ENCODE data around the gene MRPL39.

MRPL39 gene

DNA sequence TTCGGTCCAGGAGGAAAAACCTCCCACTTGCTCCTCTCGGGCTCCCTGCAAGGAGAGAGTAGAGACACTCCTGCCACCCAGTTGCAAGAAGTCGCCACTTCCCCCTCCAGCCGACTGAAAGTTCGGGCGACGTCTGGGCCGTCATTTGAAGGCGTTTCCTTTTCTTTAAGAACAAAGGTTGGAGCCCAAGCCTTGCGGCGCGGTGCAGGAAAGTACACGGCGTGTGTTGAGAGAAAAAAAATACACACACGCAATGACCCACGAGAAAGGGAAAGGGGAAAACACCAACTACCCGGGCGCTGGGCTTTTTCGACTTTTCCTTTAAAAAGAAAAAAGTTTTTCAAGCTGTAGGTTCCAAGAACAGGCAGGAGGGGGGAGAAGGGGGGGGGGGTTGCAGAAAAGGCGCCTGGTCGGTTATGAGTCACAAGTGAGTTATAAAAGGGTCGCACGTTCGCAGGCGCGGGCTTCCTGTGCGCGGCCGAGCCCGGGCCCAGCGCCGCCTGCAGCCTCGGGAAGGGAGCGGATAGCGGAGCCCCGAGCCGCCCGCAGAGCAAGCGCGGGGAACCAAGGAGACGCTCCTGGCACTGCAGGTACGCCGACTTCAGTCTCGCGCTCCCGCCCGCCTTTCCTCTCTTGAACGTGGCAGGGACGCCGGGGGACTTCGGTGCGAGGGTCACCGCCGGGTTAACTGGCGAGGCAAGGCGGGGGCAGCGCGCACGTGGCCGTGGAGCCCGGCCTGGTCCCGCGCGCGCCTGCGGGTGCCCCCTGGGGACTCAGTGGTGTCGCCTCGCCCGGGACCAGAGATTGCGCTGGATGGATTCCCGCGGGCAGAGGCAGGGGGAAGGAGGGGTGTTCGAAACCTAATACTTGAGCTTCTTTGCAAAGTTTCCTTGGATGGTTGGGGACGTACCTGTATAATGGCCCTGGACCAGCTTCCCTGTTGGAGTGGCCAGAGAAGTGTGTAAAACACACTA, 45.3 kb downstream of the MRPL39 start:
- no peaks in the 10 kb centered on the region for H3K27me3 Mint-ChIP-seq
- H3K27ac Mint-ChIP-seq (ENCODE audit: low read depth) = peak overlapping the region; percentile 92
- H3K36me3 Mint-ChIP-seq (ENCODE audit: insufficient read depth) = peaks cover 13% of the 10 kb centered on the region
- no peaks in the 10 kb centered on the region for H3K9me3 Mint-ChIP-seq
- ATAC-seq (replicated peaks; ENCODE audit: extremely low read depth, poor library complexity, severe bottlenecking) (peak; percentile 52), DNase-seq (ENCODE audit: low spot score in 2 of 2) (peak; percentile 29 to 35)
- peaks cover 63% of the 10 kb centered on the region for H3K4me1 Mint-ChIP-seq
- peak overlapping the region; percentile 94 for H3K4me3 Mint-ChIP-seq

DNA sequence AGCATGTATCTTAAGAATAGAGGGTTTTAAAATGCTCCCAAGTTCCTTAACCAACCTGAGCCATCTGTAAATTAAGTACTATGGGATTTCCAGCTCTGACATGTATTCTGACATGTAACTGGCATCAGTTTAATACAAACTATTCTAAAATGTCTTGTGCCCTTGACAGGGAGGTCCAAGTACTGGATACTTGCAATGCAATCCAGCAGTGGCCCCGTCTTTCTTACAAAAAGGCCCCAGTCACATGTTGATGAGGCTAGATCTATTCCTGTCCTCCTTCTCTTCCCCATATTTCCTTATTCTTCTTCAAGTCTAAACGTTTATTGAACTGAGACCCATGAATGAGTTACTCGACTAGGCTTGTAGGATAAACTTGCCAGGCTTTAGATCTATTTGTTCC, 46.4 kb downstream of the MRPL39 start:
- ATAC-seq (replicated peaks; ENCODE audit: extremely low read depth, poor library complexity, severe bottlenecking) = no peak
- peak overlapping the region; percentile 94 for H3K4me3 Mint-ChIP-seq
- peak overlapping the region; percentile 92 for H3K27ac Mint-ChIP-seq (ENCODE audit: low read depth)
- DNase-seq (ENCODE audit: low spot score in 2 of 2) = no peak
- peaks cover 13% of the 10 kb centered on the region for H3K36me3 Mint-ChIP-seq (ENCODE audit: insufficient read depth)
- no peaks in the 10 kb centered on the region for H3K27me3 Mint-ChIP-seq
- no peaks in the 10 kb centered on the region for H3K9me3 Mint-ChIP-seq
- H3K4me1 Mint-ChIP-seq = peaks cover 55% of the 10 kb centered on the region

DNA sequence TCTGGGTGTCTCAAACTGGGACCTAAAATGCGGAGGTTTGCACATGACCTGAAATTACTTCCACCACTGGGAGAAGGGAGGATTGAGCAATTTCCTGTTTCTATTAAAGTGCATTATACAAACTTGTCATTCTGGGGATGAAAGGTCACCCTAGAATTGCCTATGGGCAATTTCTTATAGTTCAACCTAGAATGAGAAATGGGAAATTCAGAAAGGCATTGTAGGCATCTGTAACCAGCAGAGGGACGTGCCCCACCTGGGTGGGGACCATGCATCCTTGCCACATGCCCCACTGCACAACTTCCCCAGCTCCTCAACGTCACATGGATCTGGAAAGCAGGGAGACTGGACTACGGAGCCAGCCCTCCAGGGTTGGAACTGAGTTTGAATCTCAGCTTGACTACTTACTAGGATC, 47.0 kb downstream of the MRPL39 start:
- no peaks in the 10 kb centered on the region for H3K27me3 Mint-ChIP-seq
- peaks cover 13% of the 10 kb centered on the region for H3K36me3 Mint-ChIP-seq (ENCODE audit: insufficient read depth)
- no peaks in the 10 kb centered on the region for H3K9me3 Mint-ChIP-seq
- H3K27ac Mint-ChIP-seq (ENCODE audit: low read depth) = no peak overlapping the region
- H3K4me1 Mint-ChIP-seq = peaks cover 49% of the 10 kb centered on the region
- no peak for ATAC-seq (replicated peaks; ENCODE audit: extremely low read depth, poor library complexity, severe bottlenecking)
- DNase-seq (ENCODE audit: low spot score in 2 of 2) = no peak
- no peak overlapping the region for H3K4me3 Mint-ChIP-seq

DNA sequence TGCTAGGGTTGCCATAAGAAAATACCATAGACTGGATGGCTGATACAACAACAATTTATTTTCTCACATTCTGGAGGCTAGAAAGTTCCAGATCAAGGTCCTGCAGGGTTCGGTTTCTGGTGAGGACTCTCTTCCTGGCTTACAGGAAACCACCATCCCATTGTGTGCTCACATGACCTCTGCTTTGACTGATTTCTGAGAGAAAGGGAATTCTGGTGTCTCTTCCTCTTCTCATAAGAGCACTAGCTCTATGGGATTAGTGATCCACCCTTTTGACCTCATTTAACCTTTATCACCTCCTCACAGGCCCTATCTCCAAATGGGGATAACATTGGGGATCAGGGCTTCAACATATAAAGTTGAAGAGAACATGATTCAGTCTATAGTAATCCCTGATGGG, 47.5 kb downstream of the MRPL39 start:
- Mint-ChIP-seq H3K27ac (ENCODE audit: low read depth) (no peak overlapping the region), H3K4me3 (no peak overlapping the region)

DNA sequence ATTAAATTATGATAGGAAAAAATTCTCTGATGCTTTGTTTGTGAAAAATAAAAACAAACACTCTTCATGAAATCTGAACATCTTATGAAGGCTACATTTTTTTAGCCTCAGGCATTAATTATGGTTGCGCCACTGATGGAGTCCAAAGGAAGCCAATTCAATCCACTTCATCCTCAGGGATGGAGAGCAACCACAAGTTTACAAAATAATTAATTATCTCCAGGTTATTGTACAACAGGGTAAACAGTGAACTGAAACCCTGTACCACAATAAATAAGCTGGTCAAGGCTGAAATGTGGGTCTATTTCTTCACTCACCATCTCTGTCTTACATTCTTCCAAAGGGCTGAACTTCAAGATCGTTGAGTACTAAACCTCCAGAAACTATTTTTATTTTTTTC, 49.2 kb downstream of the MRPL39 start:
- peaks cover 9% of the 10 kb centered on the region for H3K36me3 Mint-ChIP-seq (ENCODE audit: insufficient read depth)
- H3K27me3 Mint-ChIP-seq = no peaks in the 10 kb centered on the region
- peaks cover 28% of the 10 kb centered on the region for H3K4me1 Mint-ChIP-seq
- H3K9me3 Mint-ChIP-seq = no peaks in the 10 kb centered on the region
- no peak overlapping the region for H3K27ac Mint-ChIP-seq (ENCODE audit: low read depth)
- no peak for ATAC-seq (replicated peaks; ENCODE audit: extremely low read depth, poor library complexity, severe bottlenecking)
- DNase-seq (ENCODE audit: low spot score in 2 of 2) = no peak
- H3K4me3 Mint-ChIP-seq = no peak overlapping the region

More for the DNA sequence above, 47.5 kb downstream of the MRPL39 start:
- DNase-seq (ENCODE audit: low spot score in 2 of 2) = no peak
- Mint-ChIP-seq H3K4me1 (peaks cover 44% of the 10 kb centered on the region), H3K9me3 (no peaks in the 10 kb centered on the region), H3K36me3 (ENCODE audit: insufficient read depth) (peaks cover 13% of the 10 kb centered on the region), H3K27me3 (no peaks in the 10 kb centered on the region)
- ATAC-seq (replicated peaks; ENCODE audit: extremely low read depth, poor library complexity, severe bottlenecking) = no peak

DNA sequence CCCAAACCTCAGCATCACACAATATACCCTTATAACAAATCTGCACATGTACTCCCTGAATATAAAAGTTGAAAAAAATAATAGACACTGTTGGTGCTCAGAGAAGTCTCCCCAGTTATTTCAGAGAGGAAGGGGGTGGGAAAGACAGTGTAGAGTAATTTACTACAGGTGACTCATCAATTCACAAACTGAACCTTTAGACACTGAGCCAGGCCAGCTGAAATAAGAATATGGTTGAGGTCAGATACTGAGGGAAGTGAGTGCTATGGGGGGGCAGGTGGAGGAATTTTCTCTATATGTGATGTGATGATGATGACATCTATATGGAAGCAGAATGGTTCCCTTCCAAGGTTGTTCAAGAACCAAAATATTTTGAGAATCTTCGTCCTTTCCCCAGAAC, 50.1 kb downstream of the MRPL39 start:
- H3K4me3 Mint-ChIP-seq = no peak overlapping the region
- no peak for ATAC-seq (replicated peaks; ENCODE audit: extremely low read depth, poor library complexity, severe bottlenecking)
- DNase-seq (ENCODE audit: low spot score in 2 of 2) = no peak
- H3K27ac Mint-ChIP-seq (ENCODE audit: low read depth) = no peak overlapping the region
- no peaks in the 10 kb centered on the region for H3K27me3 Mint-ChIP-seq
- peaks cover 22% of the 10 kb centered on the region for H3K4me1 Mint-ChIP-seq
- no peaks in the 10 kb centered on the region for H3K9me3 Mint-ChIP-seq
- peaks cover 8% of the 10 kb centered on the region for H3K36me3 Mint-ChIP-seq (ENCODE audit: insufficient read depth)

DNA sequence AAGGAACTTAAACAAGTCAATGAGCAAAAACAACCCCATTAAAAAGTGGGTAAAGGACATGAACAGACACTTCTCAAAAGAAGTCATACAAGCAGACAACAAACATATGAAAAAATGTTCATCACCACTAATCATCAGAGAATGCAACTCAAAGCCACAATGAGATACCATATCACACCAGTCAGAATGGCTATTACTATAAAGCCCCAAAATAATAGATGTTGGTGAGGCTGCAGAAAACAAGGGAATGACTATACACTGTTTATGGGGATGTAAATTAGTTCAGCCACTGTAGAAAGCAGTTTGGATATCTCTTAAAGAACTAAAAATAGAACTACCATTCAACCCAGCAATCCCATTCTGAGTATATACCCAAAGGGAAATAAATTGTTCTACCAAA, 51.2 kb downstream of the MRPL39 start:
- H3K4me1 Mint-ChIP-seq = peaks cover 13% of the 10 kb centered on the region
- DNase-seq (ENCODE audit: low spot score in 2 of 2) (no peak), ATAC-seq (replicated peaks; ENCODE audit: extremely low read depth, poor library complexity, severe bottlenecking) (no peak)
- peaks cover 3% of the 10 kb centered on the region for H3K36me3 Mint-ChIP-seq (ENCODE audit: insufficient read depth)
- no peak overlapping the region for H3K4me3 Mint-ChIP-seq
- H3K27me3 Mint-ChIP-seq = no peaks in the 10 kb centered on the region
- H3K9me3 Mint-ChIP-seq = no peaks in the 10 kb centered on the region
- no peak overlapping the region for H3K27ac Mint-ChIP-seq (ENCODE audit: low read depth)

DNA sequence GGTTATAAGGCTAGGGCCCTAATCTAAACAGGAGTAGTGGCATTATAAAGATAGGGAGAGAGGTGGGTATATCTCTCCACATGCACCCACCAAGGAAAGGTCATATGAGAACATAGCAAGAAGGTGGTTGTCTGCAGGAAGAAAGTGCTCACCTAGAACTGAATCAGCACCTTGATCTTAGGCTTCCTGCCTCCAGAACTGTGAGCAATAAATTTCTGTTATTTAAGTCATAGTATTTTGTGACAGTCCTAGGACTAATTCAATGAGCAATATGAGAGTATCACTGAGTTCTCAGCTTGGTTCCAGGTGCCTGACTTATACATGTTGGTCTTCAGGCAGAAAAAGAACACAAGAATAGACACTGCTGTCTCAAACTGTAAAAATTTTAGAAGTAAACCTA, 51.8 kb downstream of the MRPL39 start:
- H3K4me3 Mint-ChIP-seq = no peak overlapping the region
- DNase-seq (ENCODE audit: low spot score in 2 of 2) (no peak), ATAC-seq (replicated peaks; ENCODE audit: extremely low read depth, poor library complexity, severe bottlenecking) (no peak)
- peaks cover 2% of the 10 kb centered on the region for H3K36me3 Mint-ChIP-seq (ENCODE audit: insufficient read depth)
- H3K4me1 Mint-ChIP-seq = peaks cover 10% of the 10 kb centered on the region
- no peak overlapping the region for H3K27ac Mint-ChIP-seq (ENCODE audit: low read depth)
- no peaks in the 10 kb centered on the region for H3K27me3 Mint-ChIP-seq
- H3K9me3 Mint-ChIP-seq = no peaks in the 10 kb centered on the region

DNA sequence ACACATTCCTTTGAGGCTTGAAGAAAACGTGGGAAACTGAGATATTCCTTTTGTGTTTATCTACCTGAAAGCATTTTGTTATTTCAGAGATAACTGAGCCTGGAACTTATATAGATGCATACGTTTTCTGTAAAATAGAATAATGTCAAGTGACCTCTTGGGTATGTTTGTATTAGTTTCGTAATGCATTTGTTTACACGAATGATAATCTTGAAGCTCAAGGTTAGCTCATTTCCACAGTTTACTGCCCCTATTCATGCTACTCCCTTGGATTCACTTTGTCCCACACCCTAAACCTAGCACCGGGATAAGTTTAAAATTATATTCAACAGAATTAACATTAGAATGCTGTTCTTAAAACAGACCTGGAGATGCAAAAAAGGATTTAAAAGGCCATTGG, 54.4 kb downstream of the MRPL39 start:
- H3K9me3 Mint-ChIP-seq = no peaks in the 10 kb centered on the region
- ATAC-seq (replicated peaks; ENCODE audit: extremely low read depth, poor library complexity, severe bottlenecking) (no peak), DNase-seq (ENCODE audit: low spot score in 2 of 2) (no peak)
- peaks cover 9% of the 10 kb centered on the region for H3K27me3 Mint-ChIP-seq
- no peaks in the 10 kb centered on the region for H3K36me3 Mint-ChIP-seq (ENCODE audit: insufficient read depth)
- H3K4me1 Mint-ChIP-seq = no peaks in the 10 kb centered on the region
- no peak overlapping the region for H3K27ac Mint-ChIP-seq (ENCODE audit: low read depth)
- no peak overlapping the region for H3K4me3 Mint-ChIP-seq

DNA sequence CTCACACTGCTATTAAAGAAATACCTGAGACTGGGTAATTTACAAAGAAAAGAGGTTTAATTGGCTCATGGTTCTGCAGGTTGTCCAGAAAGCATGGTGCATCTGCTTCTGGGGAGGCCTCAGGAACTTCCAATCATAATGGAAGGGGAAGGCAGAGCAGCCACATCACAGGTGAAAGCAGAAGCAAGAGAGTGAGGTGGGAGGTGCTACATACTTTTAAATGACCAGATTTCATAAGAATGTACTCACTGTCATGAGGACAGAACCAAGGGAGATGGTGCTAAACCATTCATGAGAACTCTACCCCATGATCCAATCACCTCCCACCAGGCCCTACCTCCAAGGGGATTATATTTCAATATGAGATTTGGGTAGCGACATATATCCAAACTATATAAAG, 55.7 kb downstream of the MRPL39 start:
- Mint-ChIP-seq H3K36me3 (ENCODE audit: insufficient read depth) (no peaks in the 10 kb centered on the region), H3K9me3 (no peaks in the 10 kb centered on the region), H3K4me1 (no peaks in the 10 kb centered on the region), H3K27me3 (peaks cover 9% of the 10 kb centered on the region), H3K4me3 (no peak overlapping the region), H3K27ac (ENCODE audit: low read depth) (no peak overlapping the region)
- ATAC-seq (replicated peaks; ENCODE audit: extremely low read depth, poor library complexity, severe bottlenecking) (no peak), DNase-seq (ENCODE audit: low spot score in 2 of 2) (no peak)

DNA sequence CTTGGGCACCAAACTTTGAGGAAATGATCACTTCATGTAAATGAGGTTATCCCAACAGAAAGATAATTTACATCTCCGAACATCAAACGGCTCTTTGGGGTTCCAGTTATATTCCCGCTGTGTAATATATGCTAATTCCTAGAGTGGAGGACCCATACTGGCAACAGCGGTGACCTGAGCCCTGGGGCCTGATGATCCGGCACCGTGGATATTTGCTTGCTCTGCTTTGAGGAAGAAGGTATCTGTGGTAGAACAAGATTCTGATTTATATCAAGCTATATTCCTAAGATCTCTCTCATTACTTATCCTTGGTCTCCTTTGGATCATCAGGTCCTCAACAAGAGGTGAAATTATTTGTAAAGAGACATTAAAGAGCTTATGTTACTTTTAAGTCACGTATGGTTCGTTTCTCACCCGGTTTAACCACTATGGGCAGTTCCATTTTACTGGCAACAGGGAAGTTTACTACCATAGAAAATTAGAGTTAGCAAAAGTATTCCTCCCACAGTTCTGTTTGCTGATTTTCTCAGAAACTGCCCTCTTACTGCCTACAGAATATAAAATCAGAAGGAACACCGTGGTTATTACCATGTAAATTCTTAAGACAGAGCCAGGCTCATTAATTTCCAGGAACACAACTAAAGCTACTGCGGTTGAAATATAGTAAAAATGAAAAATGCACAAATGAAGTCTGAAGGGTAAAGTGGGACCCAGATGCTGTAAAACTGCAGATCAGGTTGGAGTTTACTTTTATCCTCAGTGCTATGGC, 56.7 kb downstream of the MRPL39 start:
- DNase-seq (ENCODE audit: low spot score in 2 of 2) (no peak), ATAC-seq (replicated peaks; ENCODE audit: extremely low read depth, poor library complexity, severe bottlenecking) (no peak)
- H3K27me3 Mint-ChIP-seq = peaks cover 9% of the 10 kb centered on the region
- no peak overlapping the region for H3K4me3 Mint-ChIP-seq
- no peak overlapping the region for H3K27ac Mint-ChIP-seq (ENCODE audit: low read depth)
- H3K36me3 Mint-ChIP-seq (ENCODE audit: insufficient read depth) = no peaks in the 10 kb centered on the region
- no peaks in the 10 kb centered on the region for H3K9me3 Mint-ChIP-seq
- H3K4me1 Mint-ChIP-seq = no peaks in the 10 kb centered on the region

DNA sequence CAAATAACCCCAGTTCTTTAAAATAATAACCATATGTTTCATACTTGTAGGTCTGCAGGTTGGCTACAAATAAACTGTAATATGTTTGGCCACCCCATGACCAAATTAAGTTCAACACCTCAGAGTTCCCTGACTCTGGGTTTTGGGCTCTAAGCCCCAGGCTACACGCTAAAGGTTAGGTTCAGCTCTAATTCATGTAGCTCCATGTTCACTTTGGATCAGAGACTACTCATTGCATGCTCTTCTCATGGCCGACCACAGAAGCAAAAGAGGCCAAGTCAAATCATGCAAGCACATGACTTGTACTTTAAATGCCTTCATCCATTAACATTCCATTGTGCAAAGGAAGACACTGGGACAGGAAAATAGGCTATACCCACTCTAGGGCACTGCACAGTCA, 66.2 kb downstream of the MRPL39 start:
- Mint-ChIP-seq H3K27ac (ENCODE audit: low read depth) (no peak overlapping the region), H3K9me3 (peaks cover 9% of the 10 kb centered on the region), H3K4me1 (no peaks in the 10 kb centered on the region), H3K4me3 (no peak overlapping the region), H3K36me3 (ENCODE audit: insufficient read depth) (no peaks in the 10 kb centered on the region), H3K27me3 (no peaks in the 10 kb centered on the region)
- ATAC-seq (replicated peaks; ENCODE audit: extremely low read depth, poor library complexity, severe bottlenecking) = no peak
- no peak for DNase-seq (ENCODE audit: low spot score in 2 of 2)

DNA sequence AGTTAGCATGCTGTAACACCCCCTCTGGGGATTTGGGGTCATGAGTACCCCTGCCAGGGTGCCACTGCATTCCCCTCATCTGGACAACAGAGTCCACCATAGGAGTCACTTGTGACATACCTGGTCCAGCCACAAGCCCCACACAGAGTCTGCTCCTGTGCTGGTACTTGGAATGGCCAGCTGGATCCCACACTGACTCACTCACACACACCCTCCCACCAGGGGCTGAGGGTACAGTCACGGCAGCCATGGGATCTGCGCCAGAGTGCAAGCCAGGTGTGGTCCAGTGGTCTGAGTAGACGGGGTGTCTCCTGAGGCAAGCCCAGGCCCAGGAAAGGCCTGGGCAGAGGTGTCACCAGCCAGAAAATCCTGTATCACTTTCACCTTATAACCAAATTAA, 67.7 kb downstream of the MRPL39 start:
- Mint-ChIP-seq H3K27me3 (no peaks in the 10 kb centered on the region), H3K9me3 (peaks cover 9% of the 10 kb centered on the region), H3K27ac (ENCODE audit: low read depth) (no peak overlapping the region), H3K36me3 (ENCODE audit: insufficient read depth) (no peaks in the 10 kb centered on the region), H3K4me1 (no peaks in the 10 kb centered on the region), H3K4me3 (no peak overlapping the region)
- ATAC-seq (replicated peaks; ENCODE audit: extremely low read depth, poor library complexity, severe bottlenecking) = no peak
- no peak for DNase-seq (ENCODE audit: low spot score in 2 of 2)
